ENCODE data around the gene XIAP.
"Not testable (repeated sequence)": the region's sequence is repeated elsewhere in the genome, so short reads cannot be mapped to it uniquely, and the experiment has no call there.

The XIAP gene

GRCh38 chrX:123859846-123860838 is at the start of gene XIAP:
Gene XIAP (plus strand): TSS chrX:123860053. CDS start chrX:123885663, 25,610 bp downstream.
- peak; percentile 64 to 72 for DNase-seq

DNA sequence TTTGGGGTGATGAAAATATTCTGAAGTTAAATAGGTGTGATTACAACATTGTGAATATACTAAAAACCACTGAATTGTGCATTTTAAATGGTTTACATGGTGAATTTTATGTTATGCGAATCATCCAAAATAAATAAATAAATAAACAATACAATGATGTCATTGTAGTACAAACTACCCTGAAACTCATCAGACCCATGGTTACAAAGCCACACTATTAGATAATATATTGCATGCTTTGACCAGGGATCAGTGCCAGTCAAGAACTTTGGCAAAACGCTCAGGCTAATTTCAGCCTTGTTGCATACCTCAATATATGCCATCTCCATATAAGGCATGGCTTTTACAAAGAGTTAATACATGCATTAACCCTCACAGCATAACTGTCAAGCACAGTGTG is 45.5 kb upstream of the XIAP start:
- DNase-seq, result no peak

GRCh38 chrX:123814934-123815394 is 44.9 kb upstream of the XIAP start:
- DNase-seq, result peak; percentile 5 to 56

DNA sequence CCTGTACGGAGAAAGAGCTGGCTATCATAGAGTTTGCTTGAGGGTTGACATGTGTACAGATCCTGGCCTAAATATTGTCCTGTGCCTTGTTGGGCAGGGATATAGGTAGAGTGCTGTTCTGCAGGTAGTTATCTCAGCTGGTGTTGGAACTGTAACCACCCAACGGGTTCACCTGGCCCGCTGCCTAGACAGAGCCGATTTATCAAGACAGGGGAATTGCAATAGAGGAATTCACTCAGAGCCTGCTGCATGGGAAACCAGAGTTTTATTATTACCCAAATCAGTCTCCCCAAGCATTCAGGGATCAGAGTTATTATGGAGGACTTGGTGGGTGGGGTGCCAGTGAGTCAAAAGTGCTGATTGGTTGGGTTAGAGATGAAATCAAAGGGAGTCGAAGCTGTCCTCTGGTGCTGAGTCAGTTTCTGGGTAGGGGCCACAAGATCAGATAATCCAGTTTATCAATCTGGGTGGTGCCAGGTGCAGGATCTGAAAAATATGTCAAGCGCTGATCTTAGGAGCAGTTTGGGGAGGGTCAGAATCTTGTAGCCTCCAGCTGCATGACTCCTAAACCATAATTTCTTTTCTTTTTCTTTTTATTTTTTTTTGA is 42.5 kb upstream of the XIAP start:
- no peak for DNase-seq

GRCh38 chrX:123818243-123818642 is 41.6 kb upstream of the XIAP start:
- DNase-seq, result no peak

DNA sequence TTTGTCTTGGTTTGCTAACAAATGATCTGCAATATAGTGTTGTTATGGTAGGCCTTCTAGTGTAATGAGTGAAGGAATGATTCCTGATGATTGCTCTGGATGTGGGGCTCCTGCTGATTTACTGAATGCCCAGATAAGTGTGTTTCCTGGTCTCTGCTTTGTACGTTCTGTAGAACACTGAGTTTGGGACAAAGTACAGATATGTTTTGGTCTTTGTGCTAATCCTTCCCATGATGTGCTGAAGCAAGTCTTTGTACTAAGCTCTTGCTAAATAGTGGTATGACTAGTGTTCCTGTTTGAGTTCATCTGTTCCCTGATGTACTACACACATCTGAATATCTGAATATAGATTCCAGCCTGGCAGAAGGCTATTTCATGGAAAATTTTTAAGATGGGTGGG is 36.9 kb upstream of the XIAP start:
- no peak for DNase-seq

DNA sequence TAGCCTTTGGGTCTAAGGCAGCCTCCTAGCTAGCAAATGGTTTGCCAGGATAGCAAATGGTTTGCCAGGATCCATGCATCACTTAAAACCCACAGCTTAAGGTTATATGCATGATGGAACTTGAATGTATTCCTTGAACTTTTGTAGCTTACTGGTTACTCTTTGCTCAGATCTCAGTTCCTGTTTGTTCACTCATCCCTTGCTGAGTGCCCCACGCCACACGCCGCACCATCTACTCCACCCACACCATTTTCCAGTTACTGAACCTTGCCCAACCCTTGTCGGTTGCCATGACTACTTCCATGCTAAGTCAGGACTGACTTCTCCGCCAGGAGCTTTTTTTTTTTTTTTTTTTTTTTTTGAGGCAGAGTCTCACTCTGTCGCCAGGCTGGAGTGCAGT is 29.5 kb upstream of the XIAP start:
- peak; percentile 42 to 75 for DNase-seq

GRCh38 chrX:123833387-123833786 is 26.5 kb upstream of the XIAP start:
- peak; percentile 7 to 77 for DNase-seq

DNA sequence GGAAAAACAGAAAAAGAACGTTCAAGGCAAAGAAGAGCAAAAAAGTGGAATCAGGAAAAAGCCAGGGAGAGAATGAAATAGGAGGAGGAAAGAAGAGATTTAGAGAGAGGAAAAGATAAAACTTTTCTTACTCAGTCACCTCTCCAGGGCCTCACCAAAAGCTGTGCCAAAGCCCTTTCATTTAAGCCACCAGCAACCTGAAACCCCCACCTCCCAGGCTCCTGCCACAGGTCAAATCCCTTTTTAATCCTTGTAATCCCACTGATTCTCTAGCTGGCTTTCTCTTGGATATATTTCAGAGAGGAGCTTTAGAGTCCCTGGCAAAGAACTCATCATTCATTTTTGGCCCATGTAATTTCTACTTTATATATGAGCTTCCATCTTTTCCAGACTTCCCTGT is 25.7 kb upstream of the XIAP start:
- no peak for DNase-seq

DNA sequence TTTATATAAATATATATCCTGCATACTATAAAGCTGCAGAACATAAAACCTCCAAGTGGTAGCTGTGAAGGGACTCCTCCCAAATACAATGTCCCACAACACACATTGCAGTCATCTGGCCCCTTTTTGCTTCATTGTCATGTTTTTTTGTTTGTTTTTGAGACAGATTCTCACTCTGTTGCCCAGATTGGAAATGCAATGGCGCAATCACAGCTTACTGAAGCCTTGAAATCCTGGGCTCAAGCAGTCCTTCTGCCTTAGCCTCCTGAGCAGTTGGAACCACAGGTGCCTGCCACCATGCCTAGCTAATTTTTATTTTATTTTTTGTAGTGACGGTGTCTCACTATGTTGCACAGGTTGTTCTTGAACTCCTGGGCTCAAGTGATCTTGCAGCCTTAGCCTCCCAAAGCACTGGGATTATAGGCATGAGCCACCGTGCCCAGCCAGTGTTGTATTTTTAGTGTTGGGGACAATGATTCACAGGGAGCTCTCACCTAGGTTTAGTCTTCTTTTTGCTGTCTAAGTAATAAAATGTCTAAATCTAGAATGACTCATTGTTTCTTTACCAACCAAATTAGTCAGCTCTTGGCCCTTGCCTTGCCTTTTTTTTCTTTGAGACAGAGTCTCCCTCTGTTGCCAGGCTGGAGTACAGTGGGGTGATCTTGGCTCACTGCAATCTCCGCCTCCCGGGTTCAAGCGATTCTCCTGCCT is 24.0 kb upstream of the XIAP start:
- DNase-seq, result no peak

- DNase-seq, result not testable (repeated sequence)
Measured at GRCh38 chrX:123845129-123845528, 14.7 kb upstream of the XIAP start.

DNA sequence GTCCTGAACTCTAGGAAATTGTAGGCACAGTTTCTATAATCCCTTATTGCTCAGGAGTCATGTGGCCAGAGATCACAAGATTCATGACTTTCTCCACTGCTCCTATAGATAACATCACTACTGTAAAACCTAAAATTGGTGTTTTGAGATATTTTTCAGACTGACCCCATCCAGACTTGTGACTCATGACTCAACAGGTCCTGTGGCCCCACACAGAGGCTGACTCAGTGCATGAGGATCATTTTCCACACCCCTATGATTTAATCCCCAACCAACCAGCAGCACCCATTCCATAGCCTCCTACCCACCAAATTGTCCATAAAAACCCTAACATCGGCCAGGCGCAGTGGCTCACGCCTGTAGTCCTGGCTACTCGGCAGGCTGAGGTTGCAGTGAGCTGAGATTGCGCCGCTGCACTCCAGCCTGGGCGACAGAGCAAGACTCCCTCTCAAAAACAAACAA is 13.2 kb upstream of the XIAP start:
- no peak for DNase-seq

DNA sequence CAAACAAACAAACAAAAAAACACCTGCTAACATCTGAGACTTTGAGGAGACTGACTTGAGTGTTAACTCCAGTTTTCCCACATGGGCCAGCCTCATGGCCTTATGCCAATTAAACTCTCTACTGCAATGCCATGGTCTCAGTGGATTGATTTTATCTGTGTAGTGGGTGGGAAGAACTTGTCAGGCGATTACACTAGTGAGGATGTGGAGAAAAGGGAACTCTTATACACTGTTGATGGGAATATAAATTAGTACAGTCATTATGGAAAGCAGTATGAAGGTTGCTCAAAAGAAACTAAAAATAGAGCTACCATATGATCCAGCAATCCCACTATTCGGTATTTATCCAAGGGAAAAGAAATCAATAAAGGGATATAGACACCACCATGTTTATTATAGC is 12.8 kb upstream of the XIAP start:
- DNase-seq, result no peak

DNA sequence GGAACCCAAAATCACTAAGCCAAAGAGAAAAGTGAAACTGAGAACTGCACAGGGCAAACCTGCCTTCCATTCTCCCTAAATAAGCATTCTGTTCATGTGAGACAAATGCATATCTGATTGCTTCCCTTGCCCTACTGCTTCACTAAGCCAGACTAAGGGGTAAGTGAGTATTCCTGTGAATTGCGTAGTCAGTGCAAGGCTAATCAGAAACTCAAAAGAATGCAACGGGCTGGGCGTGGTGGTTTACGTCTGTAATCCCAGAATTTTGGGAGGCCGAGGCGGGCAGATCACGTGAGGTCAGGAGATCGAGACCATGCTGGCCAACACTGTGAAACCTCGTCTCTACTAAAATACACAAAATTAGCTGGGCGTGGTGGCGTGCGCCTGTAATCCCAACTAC is 10.8 kb upstream of the XIAP start:
- DNase-seq, result no peak

DNA sequence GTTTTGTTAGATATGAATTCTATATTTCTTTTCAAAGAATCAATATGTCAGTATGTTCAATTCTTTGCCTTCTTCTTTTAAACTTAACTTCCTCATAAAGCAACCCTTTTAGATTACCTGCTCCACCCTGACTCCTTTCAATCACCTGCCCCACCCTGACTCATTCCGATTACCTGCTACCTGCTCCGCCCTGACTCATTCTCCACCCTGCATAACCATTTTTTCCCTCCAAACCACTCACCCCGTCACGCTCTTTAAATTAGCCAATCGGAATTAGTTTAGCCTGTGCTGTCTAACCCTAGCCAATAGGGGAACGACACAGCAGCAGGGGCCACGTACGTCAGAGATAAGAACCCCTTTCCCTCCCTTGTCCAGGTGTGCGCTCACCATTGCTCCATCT is 9.9 kb upstream of the XIAP start:
- DNase-seq, result not testable (repeated sequence)

- DNase-seq, result no peak
Measured at GRCh38 chrX:123851079-123851478, 8.8 kb upstream of the XIAP start.

DNA sequence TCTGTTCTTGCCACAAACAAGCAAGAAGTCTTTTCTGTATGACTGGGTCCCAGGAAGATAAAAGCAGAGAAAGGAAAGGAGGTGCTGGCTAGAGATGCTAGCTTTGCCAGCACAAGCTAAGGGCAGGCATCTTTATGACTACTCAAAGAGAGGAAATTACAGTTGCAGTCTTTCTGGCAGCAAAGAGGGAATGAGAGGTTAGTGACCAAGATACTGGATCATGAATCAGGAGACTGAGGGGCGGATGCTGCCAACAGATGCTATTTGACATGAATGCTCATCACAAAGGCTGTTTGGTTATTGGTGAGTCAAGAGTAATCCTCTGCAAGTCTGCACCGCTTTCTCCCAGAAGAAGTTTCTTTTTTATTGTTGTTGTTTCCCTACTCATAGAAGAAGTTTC is 5.5 kb upstream of the XIAP start:
- DNase-seq, result no peak

- DNase-seq, result peak; percentile 64 to 72
Measured at GRCh38 chrX:123859409-123859845, 426 bp upstream of the XIAP start.

GRCh38 chrX:123860983-123861382 is 1.1 kb downstream of the XIAP start:
- DNase-seq, result no peak

DNA sequence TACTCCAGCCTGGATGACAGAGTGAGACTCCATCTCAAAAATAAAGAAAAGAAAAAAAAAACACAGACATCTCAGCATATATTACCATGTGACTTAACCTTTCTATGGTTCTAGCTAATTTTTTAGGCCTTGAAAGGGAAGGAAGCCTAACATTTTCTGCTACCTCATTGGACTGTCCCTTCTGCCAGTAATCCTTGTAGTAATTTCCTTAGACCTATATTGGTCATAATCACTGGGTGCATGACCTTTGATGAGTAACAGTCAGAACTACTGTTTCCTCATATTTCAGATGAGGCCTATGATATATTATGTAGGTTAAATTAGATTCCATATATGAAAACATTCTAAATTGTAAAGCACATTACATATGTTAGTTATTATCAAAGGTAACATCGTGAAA is 9.6 kb downstream of the XIAP start:
- no peak for DNase-seq

- DNase-seq, result no peak
Measured at GRCh38 chrX:123871309-123871708, 11.5 kb downstream of the XIAP start.

- no peak for DNase-seq
Measured at GRCh38 chrX:123873956-123874355, 14.1 kb downstream of the XIAP start.

- DNase-seq, result no peak
Measured at GRCh38 chrX:123876177-123876576, 16.3 kb downstream of the XIAP start.

Data from NCI-H187 (cell line).